GM12878 (cell line): ENCODE results near the gene C1QBP. TPM values are rescaled to one million over a fixed set of nuclear protein-coding genes. Genes with fewer than 3 reads are reported as not detected.

Experiments used
- ATAC-seq: fragments of 200-7000 bp; cut with Tn5 transposase; 3 replicates; pipeline ENCODE4 v1.9.1; 2020; ENCODE audit warnings: mild to moderate bottlenecking, moderate library complexity
- BruUV-seq: library from RNA; stranded (reverse); fragments of 400-500 nt; replicated peaks from 2 replicates; lab custom pipeline; 2021; lab: Mats Ljungman, UMichigan
- CTCF ChIA-PET: fragments of 300-600 bp; sonication (Branson Sonifier 250); formaldehyde crosslinking; extraction: SDS; loops from one replicate; lab custom pipeline; 2021; ENCODE audit warnings: inconsistent platforms; lab: Yijun Ruan, JAX
- POLR2A ChIA-PET: fragments of 350-600 bp; formaldehyde crosslinking; extraction: SDS; loops from one replicate; lab custom pipeline; 2021; ENCODE audit warnings: inconsistent platforms; lab: Charles Lee
- RAD21 ChIA-PET: fragments of 300-600 bp; sonication (Branson Sonifier 250); formaldehyde crosslinking; loops from one replicate; lab custom pipeline; 2023; ENCODE audit warnings: antibody characterized with exemption; ENCODE audit not compliant: unreplicated experiment; lab: Charles Lee
- SMC1A ChIA-PET: fragments of 300-600 bp; sonication (Branson Sonifier 250); formaldehyde crosslinking; loops from one replicate; lab custom pipeline; 2023; ENCODE audit not compliant: unreplicated experiment, uncharacterized antibody; lab: Charles Lee
- DNase-seq: peaks from one replicate; pipeline ENCODE4 v3.0.0-alpha.2; 2011; ENCODE audit warnings: low read depth, low spot score
- FAIRE-seq: peaks from 3 replicates; lab custom pipeline; 2011; peaks lifted over from hg19 to GRCh38; lab: Jason Lieb, UNC
- H2AFZ ChIP-seq: 2 replicates; pipeline ENCODE4 v1.6.0; 2011; ENCODE audit warnings: low read depth, low read length, control low read depth; ENCODE audit not compliant: control insufficient read depth
- H3K27ac ChIP-seq: 2 replicates; pipeline ENCODE4 v1.5.1; 2011; ENCODE audit warnings: control low read depth; ENCODE audit not compliant: control insufficient read depth, insufficient read depth
- H3K27me3 ChIP-seq, 2 experiments: replicated peaks in 1 of 2; 2 replicates each; pipeline versions ENCODE4 v1.6.0 to v1.6.1; 2011; ENCODE audit warnings: low read length in 1 of 2; ENCODE audit not compliant: control insufficient read depth in 2 of 2, insufficient read depth in 2 of 2
- H3K36me3 ChIP-seq, 2 experiments: 2 replicates each; pipeline ENCODE4 v1.5.1; 2011; ENCODE audit warnings: low read length in 1 of 2; ENCODE audit not compliant: control insufficient read depth in 2 of 2, insufficient read depth in 2 of 2
- H3K4me1 ChIP-seq: 2 replicates; pipeline ENCODE4 v1.6.1; 2011; ENCODE audit warnings: mild to moderate bottlenecking, low read length, moderate library complexity, mixed read lengths; ENCODE audit not compliant: control insufficient read depth, insufficient read depth
- H3K4me2 ChIP-seq: 2 replicates; pipeline ENCODE4 v1.6.0; 2011; ENCODE audit warnings: control low read depth; ENCODE audit not compliant: control insufficient read depth, insufficient read depth
- H3K4me3 ChIP-seq: fragments of 200-600 bp; sonication (generic); 2 replicates; pipeline ENCODE4 v1.5.1; 2016
- H3K79me2 ChIP-seq: 2 replicates; pipeline ENCODE4 v1.6.0; 2011; ENCODE audit warnings: low read length; ENCODE audit not compliant: control insufficient read depth, insufficient read depth
- H3K9ac ChIP-seq: 2 replicates; pipeline ENCODE4 v1.8.0; 2011; ENCODE audit warnings: low read length, control low read depth, mixed read lengths; ENCODE audit not compliant: control insufficient read depth, insufficient read depth
- H3K9me3 ChIP-seq: replicated peaks from 3 replicates; pipeline ENCODE4 v1.5.1; 2011; ENCODE audit warnings: mild to moderate bottlenecking, low read length; ENCODE audit not compliant: control insufficient read depth, insufficient read depth
- H4K20me1 ChIP-seq: 2 replicates; pipeline ENCODE4 v1.6.0; 2011; ENCODE audit not compliant: control insufficient read depth, insufficient read depth
- ASH2L ChIP-seq: fragments of 300-600, 200-600 bp; sonication (generic); IDR thresholded peaks from 2 replicates; pipeline ENCODE4 v1.6.1; 2017; ENCODE audit warnings: low read depth, mild to moderate bottlenecking, borderline replicate concordance
- E2F4 ChIP-seq: IDR thresholded peaks from 2 replicates; pipeline ENCODE4 v1.6.1; 2012; ENCODE audit warnings: low read depth, low read length, improper control_type of control experiment
- IKZF1 ChIP-seq: fragments of 450-650 bp; conservative IDR thresholded peaks from 2 replicates; pipeline ENCODE4 v1.6.1; 2017; ENCODE audit warnings: antibody characterized with exemption, mild to moderate bottlenecking
- MYB ChIP-seq: fragments of 150-350 bp; IDR thresholded peaks from 2 replicates; pipeline ENCODE4 v1.6.1; 2014; ENCODE audit warnings: mild to moderate bottlenecking, low read depth, low read length, borderline replicate concordance
- POU2F2 ChIP-seq: IDR thresholded peaks from 3 replicates; pipeline ENCODE4 v1.6.1; 2011; ENCODE audit warnings: low read depth, mild to moderate bottlenecking, low read length, borderline replicate concordance
- PRDM15 ChIP-seq: fragments of 450-650 bp; formaldehyde crosslinking; IDR thresholded peaks from 2 replicates; pipeline ENCODE4 v1.4.0; 2020; ENCODE audit warnings: mild to moderate bottlenecking, moderate library complexity
- RB1 ChIP-seq: fragments of 450-650 bp; formaldehyde crosslinking; IDR thresholded peaks from 2 replicates; pipeline ENCODE4 v1.6.1; 2017; ENCODE audit warnings: mild to moderate bottlenecking, borderline replicate concordance
- RUNX3 ChIP-seq: IDR thresholded peaks from 2 replicates; pipeline ENCODE4 v1.6.1; 2012; ENCODE audit warnings: low read length, inconsistent platforms
- SIN3A ChIP-seq: IDR thresholded peaks from 2 replicates; pipeline ENCODE4 v1.6.1; 2012; ENCODE audit warnings: low read depth, low read length, improper control_type of control experiment
- SIX5 ChIP-seq: IDR thresholded peaks from 2 replicates; pipeline ENCODE4 v1.6.1; 2011; ENCODE audit warnings: mild to moderate bottlenecking, low read depth, low read length, moderate library complexity; ENCODE audit not compliant: severe bottlenecking
- TBL1XR1 ChIP-seq: IDR thresholded peaks from 2 replicates; pipeline ENCODE4 v1.6.1; 2012; ENCODE audit warnings: low read depth, low read length, improper control_type of control experiment
- ZNF24 ChIP-seq: fragments of 450-650 bp; IDR thresholded peaks from 2 replicates; pipeline ENCODE4 v1.6.1; 2017; ENCODE audit warnings: antibody characterized with exemption, mild to moderate bottlenecking
- ZNF384 ChIP-seq: IDR thresholded peaks from 2 replicates; pipeline ENCODE4 v1.6.1; 2012; ENCODE audit warnings: low read depth, mild to moderate bottlenecking, low read length, improper control_type of control experiment, borderline replicate concordance
- WGBS: methylation state at CpG from one replicate; pipeline ENCODE4 v1.1.6; 2016; ENCODE audit warnings: low lambda C conversion rate; ENCODE audit not compliant: insufficient replicate concordance, insufficient coverage; ENCODE audit errors: missing lambda C conversion rate; 5-methylcytosine and 5-hydroxymethylcytosine counted together
- in situ Hi-C: fragments of 300-500 bp; cut with MboI; formaldehyde crosslinking; loops from 9 replicates; pipeline ENCODE4 v1.14.3; 2018; ENCODE audit warnings: mixed read lengths
- intact Hi-C: fragments of 100-400 bp; cut with micrococcal nuclease; formaldehyde crosslinking; loops from one replicate; pipeline ENCODE4 v1.14.2; 2022; ENCODE audit not compliant: unreplicated experiment
- polyA plus RNA-seq, 11 experiments: library from polyadenylated mRNA; depleted of rRNA in 4 of 11; unstranded in 6 of 11; stranded (reverse) in 5 of 11; fragments of >200 nt; fragmentation: Nextera tagmentation in 4 of 11; fragmentation: Illumina TruSeq in 1 of 11; extraction: Ambion mirVana in 4 of 11; extraction: Trizol in 1 of 11; gene quantifications; 1 replicate in 1 of 11; 2 replicates in 10 of 11; pipeline versions ENCODE4 v1.2.1 to v1.2.3, GENCODE V29; 2011 to 2016; ENCODE audit warnings: inconsistent platforms in 2 of 11, missing spikeins in 2 of 11, low read depth in 1 of 11
- total RNA-seq, 4 experiments: library from RNA; depleted of rRNA in 3 of 4; stranded (reverse); fragments of >200 nt in 3 of 4; fragmentation: Illumina TruSeq in 1 of 4; extraction: Trizol in 1 of 4; gene quantifications; 2 replicates each; pipeline versions ENCODE4 v1.2.1 to v1.2.3, GENCODE V29; 2013 to 2021

C1QBP gene
- total and polyA plus RNA-seq, 10 of the 15 experiments (the other 5 are each of a cell fraction or from before 2014, with no cell fraction given): 124 to 989 (median 429) TPM

GRCh38 chr17:5425826-5426225, 13.1 kb downstream of the C1QBP start:
- POLR2A ChIA-PET: no interaction called here
- H3K9ac ChIP-seq: no peak overlapping the region
- H3K4me1 ChIP-seq: peaks cover 4% of the 10 kb centered on the region; the same call in 1 of the 2 replicates
- RAD21 ChIA-PET: no interaction called here
- H3K9me3 ChIP-seq: no peaks in the 10 kb centered on the region
- CTCF ChIA-PET: interaction anchor here (0.7 to 2.2 kb wide), 2 partner anchors 14 to 41 kb away, joined by 4 to 7 read pairs; partner anchors contain the start of gene C1QBP
- no peaks in the 10 kb centered on the region for H3K27me3 ChIP-seq
- WGBS: 97% methylated on average over 3 of the region's 3 CpGs
- ATAC-seq (no peak), DNase-seq (no peak), FAIRE-seq (no peak)
- H3K4me2 ChIP-seq: no peak overlapping the region
- no peaks in the 10 kb centered on the region; the same call in 1 of the 2 replicates for H4K20me1 ChIP-seq
- no peak overlapping the region for H3K27ac ChIP-seq
- H3K79me2 ChIP-seq: peaks cover 16% of the 10 kb centered on the region
- in situ Hi-C loops: no loop called here
- no TSS peak for BruUV-seq
- SMC1A ChIA-PET: no interaction called here
- peaks cover 7 to 21% of the 10 kb centered on the region in 2 experiments for H3K36me3 ChIP-seq
- TF ChIP-seq ZNF384 (no peak), POU2F2 (no peak), SIN3A (no peak), RUNX3 (no peak), MYB (no peak)
- TF ChIP-seq, all 136 proteins: peak for 0
- Histone ChIP-seq H3K4me3 (no peak overlapping the region), H2AFZ (no peak overlapping the region)
- intact Hi-C loops: no loop called here

GRCh38 chr17:5424909-5425308, 14.0 kb downstream of the C1QBP start:
- BruUV-seq: no TSS peak
- POLR2A ChIA-PET: interaction anchor here (0.6 kb wide), 1 partner anchor 230 kb away, joined by 5 read pairs; no protein-coding TSS in a partner anchor
- peaks cover 6 to 21% of the 10 kb centered on the region in 2 experiments for H3K36me3 ChIP-seq
- TF ChIP-seq ASH2L (no peak), TBL1XR1 (no peak), IKZF1 (no peak), PRDM15 (no peak), RB1 (no peak), E2F4 (no peak), ZNF24 (no peak), SIX5 (no peak)

More at GRCh38 chr17:5424909-5425308, 14.0 kb downstream of the C1QBP start:
- Histone ChIP-seq H3K79me2 (peaks cover 25% of the 10 kb centered on the region), H3K4me3 (no peak overlapping the region), H3K9ac (no peak overlapping the region), H3K27me3 (no peaks in the 10 kb centered on the region), H3K9me3 (no peaks in the 10 kb centered on the region), H3K4me2 (no peak overlapping the region), H4K20me1 (no peaks in the 10 kb centered on the region; the same call in 1 of the 2 replicates), H2AFZ (no peak overlapping the region), H3K4me1 (peaks cover 4% of the 10 kb centered on the region; the same call in 1 of the 2 replicates), H3K27ac (no peak overlapping the region)
- 100% methylated on average over 1 of the region's 1 CpG for WGBS
- no peak for FAIRE-seq
- CTCF ChIA-PET: interaction anchor here (1.8 kb wide), 1 partner anchor 14 kb away, joined by 9 read pairs; the partner anchor contains the start of gene C1QBP
- no peak for DNase-seq
- in situ Hi-C loops: no loop called here
- ATAC-seq: no peak
- SMC1A ChIA-PET: no interaction called here
- RAD21 ChIA-PET: no interaction called here
- intact Hi-C loops: no loop called here
